D721Med (cell line): ENCODE data around the gene PRKN.

Experiments used
- DNase-seq: peaks from one replicate; pipeline ENCODE4 v3.0.0; 2011; ENCODE audit warnings: low spot score; ENCODE audit not compliant: insufficient read length
- FAIRE-seq: peaks from 2 replicates; lab custom pipeline; 2011; peaks lifted over from hg19 to GRCh38; lab: Jason Lieb, UNC
- TF ChIP-seq, protein P1 (sequence below): IDR thresholded peaks from 2 replicates; pipeline ENCODE4 v1.5.1; 2012; ENCODE audit warnings: mild to moderate bottlenecking, control low read depth; ENCODE audit not compliant: insufficient read depth; ENCODE audit errors: missing control alignments

The PRKN gene

GRCh38 chr6:161403717-161404116, 1323.8 kb downstream of the PRKN start:
- TF ChIP-seq, protein P1, sequence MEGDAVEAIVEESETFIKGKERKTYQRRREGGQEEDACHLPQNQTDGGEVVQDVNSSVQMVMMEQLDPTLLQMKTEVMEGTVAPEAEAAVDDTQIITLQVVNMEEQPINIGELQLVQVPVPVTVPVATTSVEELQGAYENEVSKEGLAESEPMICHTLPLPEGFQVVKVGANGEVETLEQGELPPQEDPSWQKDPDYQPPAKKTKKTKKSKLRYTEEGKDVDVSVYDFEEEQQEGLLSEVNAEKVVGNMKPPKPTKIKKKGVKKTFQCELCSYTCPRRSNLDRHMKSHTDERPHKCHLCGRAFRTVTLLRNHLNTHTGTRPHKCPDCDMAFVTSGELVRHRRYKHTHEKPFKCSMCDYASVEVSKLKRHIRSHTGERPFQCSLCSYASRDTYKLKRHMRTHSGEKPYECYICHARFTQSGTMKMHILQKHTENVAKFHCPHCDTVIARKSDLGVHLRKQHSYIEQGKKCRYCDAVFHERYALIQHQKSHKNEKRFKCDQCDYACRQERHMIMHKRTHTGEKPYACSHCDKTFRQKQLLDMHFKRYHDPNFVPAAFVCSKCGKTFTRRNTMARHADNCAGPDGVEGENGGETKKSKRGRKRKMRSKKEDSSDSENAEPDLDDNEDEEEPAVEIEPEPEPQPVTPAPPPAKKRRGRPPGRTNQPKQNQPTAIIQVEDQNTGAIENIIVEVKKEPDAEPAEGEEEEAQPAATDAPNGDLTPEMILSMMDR = no peak
- no peak for FAIRE-seq
- DNase-seq = no peak

DNA sequence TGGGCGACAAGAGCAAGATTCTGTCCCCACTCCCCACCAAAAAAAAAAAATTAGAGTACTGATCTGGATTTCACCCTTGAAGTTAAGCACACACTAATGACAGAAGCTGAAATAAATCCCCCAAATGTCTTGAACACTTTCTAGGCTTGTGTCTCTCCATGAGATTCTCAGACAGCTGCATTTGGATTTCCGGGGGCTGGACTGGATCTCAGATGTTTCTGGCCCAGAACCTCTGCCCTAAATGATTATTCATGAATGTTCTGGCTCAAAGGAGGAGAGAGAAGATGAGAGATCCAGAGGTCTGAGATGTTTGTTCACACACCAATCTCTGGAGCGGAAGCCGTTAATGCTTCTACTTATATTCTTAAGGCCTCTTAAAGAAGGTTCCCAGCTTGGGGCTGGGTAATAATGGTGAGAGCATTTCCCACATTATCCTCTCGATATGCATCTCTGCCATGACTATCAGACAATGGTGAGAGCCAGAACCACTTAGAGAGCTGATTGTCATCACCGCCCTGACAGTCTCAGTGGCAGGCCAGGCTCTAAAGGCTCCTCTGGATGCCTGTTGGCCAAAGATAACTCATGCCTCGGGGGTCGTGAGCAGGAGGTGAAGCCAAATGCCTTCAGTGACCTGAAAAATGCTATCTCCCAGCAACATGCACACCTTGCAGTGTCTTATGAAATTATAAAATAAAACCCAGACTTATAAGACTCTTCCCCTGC, 1325.8 kb downstream of the PRKN start:
- DNase-seq (no peak), FAIRE-seq (no peak)
- TF ChIP-seq, protein P1 = no peak

GRCh38 chr6:161400671-161401070, 1326.9 kb downstream of the PRKN start:
- FAIRE-seq = no peak
- TF ChIP-seq, protein P1 = no peak
- DNase-seq = no peak

DNA sequence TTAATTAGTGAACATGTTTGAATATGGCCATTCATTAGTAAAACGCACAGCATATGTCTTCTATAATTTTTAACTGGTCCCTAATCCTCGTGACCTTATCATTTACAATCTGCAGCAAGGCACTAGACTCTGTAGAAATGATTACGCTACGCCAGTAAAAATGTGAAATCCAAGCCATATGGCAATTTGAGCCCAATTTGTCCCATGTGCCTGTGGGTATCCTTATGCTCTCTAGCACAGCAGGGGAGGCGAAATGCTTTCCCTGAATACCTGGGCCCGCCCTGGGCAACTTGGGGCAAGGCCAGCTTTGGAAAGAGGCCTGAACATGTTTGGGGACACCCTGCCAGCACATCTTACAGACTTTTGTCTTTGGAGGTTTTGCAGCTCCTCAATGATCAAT, 1331.0 kb downstream of the PRKN start:
- no peak for FAIRE-seq
- TF ChIP-seq, protein P1 = no peak
- DNase-seq = no peak

DNA sequence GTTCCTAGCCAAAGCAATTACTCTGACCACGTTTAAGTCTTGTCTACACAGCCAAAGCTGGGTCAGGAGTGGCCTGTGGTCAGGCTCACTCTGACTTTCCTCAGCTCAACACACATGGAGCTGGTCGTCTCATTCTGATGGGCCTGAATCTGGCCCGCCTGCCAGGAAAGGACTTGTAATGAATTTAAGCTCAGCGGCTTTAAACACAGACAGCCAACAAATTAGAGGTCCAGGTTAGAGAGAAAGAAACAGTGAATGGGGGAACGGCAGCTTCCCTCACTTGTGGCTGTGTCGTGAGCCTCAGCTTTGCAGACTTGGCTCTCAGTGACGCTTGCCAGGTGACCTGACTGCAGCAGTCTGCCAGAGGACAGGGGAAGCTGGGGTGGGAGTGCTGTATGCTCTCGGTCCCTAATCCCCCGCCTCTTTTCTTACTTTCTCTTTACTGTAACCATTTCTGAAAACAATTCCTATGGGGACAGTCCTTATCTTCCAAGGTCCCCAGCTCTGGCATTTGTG, 1331.8 kb downstream of the PRKN start:
- DNase-seq (no peak), FAIRE-seq (no peak)
- TF ChIP-seq, protein P1 = no peak

DNA sequence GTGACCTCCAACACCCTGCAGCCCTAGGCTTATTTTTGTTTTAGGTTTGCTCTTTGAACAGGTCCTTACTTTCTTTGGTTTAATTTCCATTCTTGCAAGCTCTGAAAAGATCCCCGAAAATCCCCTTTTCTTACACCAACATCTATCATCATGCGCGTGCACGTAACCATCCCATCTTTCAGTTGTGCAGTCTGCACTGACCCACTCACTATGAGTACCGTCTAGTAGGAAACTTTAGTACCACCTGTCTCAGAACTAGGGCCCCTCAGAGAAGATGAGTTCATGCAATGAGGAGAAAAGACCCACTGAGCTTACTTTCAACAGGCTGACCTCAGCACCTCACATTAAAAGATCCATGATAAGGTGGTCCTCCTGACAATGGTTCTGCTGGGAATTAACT, 1333.1 kb downstream of the PRKN start:
- DNase-seq (no peak), FAIRE-seq (no peak)
- TF ChIP-seq, protein P1 = no peak

DNA sequence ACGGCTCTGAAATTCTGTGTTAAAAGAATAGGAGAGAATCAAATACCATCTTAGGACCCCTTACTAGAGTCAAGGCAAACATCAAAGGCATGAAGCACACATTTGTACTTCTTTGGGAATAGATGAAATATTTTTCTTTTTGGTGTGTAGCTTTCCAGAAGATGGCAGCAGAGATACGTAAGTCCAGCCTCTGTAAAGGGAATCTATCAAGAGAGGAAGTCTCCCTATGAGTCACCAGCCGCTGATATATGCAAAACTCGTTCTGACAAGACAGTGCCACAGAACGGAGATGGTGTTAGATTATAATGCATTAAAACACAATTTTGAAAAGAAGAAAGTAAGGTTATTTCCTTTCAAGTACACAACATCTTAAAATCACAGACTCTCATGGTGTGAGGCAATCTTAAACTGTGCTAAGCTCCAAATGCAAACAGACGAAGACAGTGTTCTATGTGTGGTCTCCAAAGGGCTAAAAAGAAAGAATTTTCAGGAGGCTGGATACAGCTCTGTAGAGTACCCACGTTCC, 1333.7 kb downstream of the PRKN start:
- FAIRE-seq (peak; percentile 58), DNase-seq (no peak)
- TF ChIP-seq, protein P1 = peak; percentile 76
